ENCODE results near the gene PGP. TPM values are rescaled to one million over a fixed set of nuclear protein-coding genes. Genes with fewer than 3 reads are reported as not detected.
"Not testable (repeated sequence)": the region's sequence is repeated elsewhere in the genome, so short reads cannot be mapped to it uniquely, and the experiment has no call there.

The PGP gene
- total RNA-seq, 2 experiments from 2014 or later: 24.2 to 24.5 TPM

- Mint-ChIP-seq H3K27ac (no peak overlapping the region), H3K9me3 (no peaks in the 10 kb centered on the region), H3K27me3 (no peaks in the 10 kb centered on the region), H3K4me3 (no peak overlapping the region), H3K36me3 (no peaks in the 10 kb centered on the region), H3K4me1 (no peaks in the 10 kb centered on the region)
- DNase-seq: no peak
Measured at GRCh38 chr16:2243031-2243528, 28.4 kb upstream of the PGP start.

GRCh38 chr16:2242598-2242997, 28.0 kb upstream of the PGP start:
- H3K4me3 Mint-ChIP-seq: no peak overlapping the region
- H3K27ac Mint-ChIP-seq: no peak overlapping the region
- H3K36me3 Mint-ChIP-seq: no peaks in the 10 kb centered on the region
- H3K27me3 Mint-ChIP-seq: no peaks in the 10 kb centered on the region
- DNase-seq: no peak
- H3K9me3 Mint-ChIP-seq: no peaks in the 10 kb centered on the region
- no peaks in the 10 kb centered on the region for H3K4me1 Mint-ChIP-seq

GRCh38 chr16:2240331-2240730, 25.7 kb upstream of the PGP start:
- not testable (repeated sequence) for H3K4me3 Mint-ChIP-seq

DNA sequence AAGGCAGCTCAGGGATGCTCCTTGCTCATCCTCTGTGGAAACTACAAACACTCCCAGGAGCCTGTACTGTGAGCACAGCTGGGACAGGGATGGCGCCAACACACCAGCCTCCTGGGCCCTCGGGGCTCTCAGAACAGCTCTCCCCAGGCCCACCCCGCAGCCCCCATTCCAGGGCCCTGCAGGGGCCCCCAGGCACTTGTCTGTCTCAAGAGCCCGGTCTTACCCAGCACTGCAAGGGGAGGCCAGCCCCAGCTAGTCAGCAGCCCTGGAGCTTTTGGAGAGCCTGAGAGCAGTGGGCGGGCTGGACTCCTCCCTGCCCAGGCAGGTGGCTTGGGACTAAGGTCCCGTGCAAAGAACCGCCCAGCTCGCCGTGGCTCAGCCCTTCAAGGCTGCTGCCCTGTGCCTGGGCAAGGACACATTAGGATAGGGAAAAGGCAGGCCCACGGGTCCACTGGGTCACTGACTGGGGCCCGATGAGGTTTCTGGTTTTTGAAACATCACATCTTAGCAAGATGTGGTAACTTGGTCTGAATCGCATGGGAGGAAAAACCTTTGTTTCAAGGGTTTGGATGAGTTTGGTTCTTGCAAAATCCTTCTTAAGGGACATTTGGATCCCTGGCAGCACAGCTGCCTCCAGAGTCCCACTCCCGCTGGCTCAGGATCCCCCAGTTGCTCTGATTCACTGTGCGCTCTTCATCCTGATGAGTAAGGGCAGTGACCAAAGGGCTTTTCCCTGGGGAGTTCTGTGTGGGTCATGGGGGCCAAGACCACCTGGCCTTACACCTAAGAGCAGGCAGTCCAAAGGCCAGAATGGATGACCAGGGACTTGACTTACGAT, 24.4 kb upstream of the PGP start:
- no peaks in the 10 kb centered on the region for H3K4me1 Mint-ChIP-seq
- H3K9me3 Mint-ChIP-seq: no peaks in the 10 kb centered on the region
- H3K27me3 Mint-ChIP-seq: peaks cover 4% of the 10 kb centered on the region
- H3K4me3 Mint-ChIP-seq: no peak overlapping the region
- H3K27ac Mint-ChIP-seq: no peak overlapping the region
- no peaks in the 10 kb centered on the region for H3K36me3 Mint-ChIP-seq
- DNase-seq: no peak

More at GRCh38 chr16:2240331-2240730, 25.7 kb upstream of the PGP start:
- H3K36me3 Mint-ChIP-seq, H3K27me3 Mint-ChIP-seq, DNase-seq, H3K27ac Mint-ChIP-seq, H3K9me3 Mint-ChIP-seq, H3K4me1 Mint-ChIP-seq: not testable (repeated sequence)

GRCh38 chr16:2238150-2238837, 23.7 kb upstream of the PGP start:
- DNase-seq: no peak
- H3K4me1 Mint-ChIP-seq: no peaks in the 10 kb centered on the region
- no peak overlapping the region for H3K27ac Mint-ChIP-seq
- peaks cover 3% of the 10 kb centered on the region for H3K36me3 Mint-ChIP-seq
- H3K27me3 Mint-ChIP-seq: peaks cover 4% of the 10 kb centered on the region
- H3K4me3 Mint-ChIP-seq: no peak overlapping the region
- H3K9me3 Mint-ChIP-seq: no peaks in the 10 kb centered on the region

GRCh38 chr16:2237493-2238149, 23.0 kb upstream of the PGP start:
- H3K4me1 Mint-ChIP-seq: no peaks in the 10 kb centered on the region
- no peak overlapping the region for H3K27ac Mint-ChIP-seq
- no peak overlapping the region for H3K4me3 Mint-ChIP-seq
- DNase-seq: no peak
- H3K9me3 Mint-ChIP-seq: no peaks in the 10 kb centered on the region
- H3K36me3 Mint-ChIP-seq: peaks cover 3% of the 10 kb centered on the region
- peaks cover 4% of the 10 kb centered on the region for H3K27me3 Mint-ChIP-seq

GRCh38 chr16:2237102-2237482, 22.5 kb upstream of the PGP start:
- DNase-seq: no peak
- Mint-ChIP-seq H3K27ac (no peak overlapping the region), H3K4me1 (no peaks in the 10 kb centered on the region), H3K9me3 (no peaks in the 10 kb centered on the region), H3K4me3 (no peak overlapping the region), H3K27me3 (peaks cover 4% of the 10 kb centered on the region), H3K36me3 (peaks cover 3% of the 10 kb centered on the region)

- DNase-seq: no peak
- Mint-ChIP-seq H3K4me3 (no peak within 1 kb of the TSS), H3K4me1 (no peaks in the 10 kb centered on the region), H3K9me3 (no peaks in the 10 kb centered on the region), H3K27ac (no peak within 1 kb of the TSS), H3K36me3 (peaks cover 7% of the 10 kb centered on the region), H3K27me3 (peaks cover 4% of the 10 kb centered on the region)
Measured at GRCh38 chr16:2236337-2237101, 21.9 kb upstream of the PGP start, which contains the start of gene DNASE1L2. Gene DNASE1L2 (plus strand): TSS chr16:2236444. CDS start chr16:2236817, 373 bp downstream.

- Mint-ChIP-seq H3K9me3 (no peaks in the 10 kb centered on the region), H3K4me3 (no peak overlapping the region), H3K36me3 (peaks cover 7% of the 10 kb centered on the region), H3K4me1 (no peaks in the 10 kb centered on the region), H3K27me3 (peaks cover 4% of the 10 kb centered on the region), H3K27ac (no peak overlapping the region)
- DNase-seq: no peak
Measured at GRCh38 chr16:2235695-2236336, 21.2 kb upstream of the PGP start.

DNA sequence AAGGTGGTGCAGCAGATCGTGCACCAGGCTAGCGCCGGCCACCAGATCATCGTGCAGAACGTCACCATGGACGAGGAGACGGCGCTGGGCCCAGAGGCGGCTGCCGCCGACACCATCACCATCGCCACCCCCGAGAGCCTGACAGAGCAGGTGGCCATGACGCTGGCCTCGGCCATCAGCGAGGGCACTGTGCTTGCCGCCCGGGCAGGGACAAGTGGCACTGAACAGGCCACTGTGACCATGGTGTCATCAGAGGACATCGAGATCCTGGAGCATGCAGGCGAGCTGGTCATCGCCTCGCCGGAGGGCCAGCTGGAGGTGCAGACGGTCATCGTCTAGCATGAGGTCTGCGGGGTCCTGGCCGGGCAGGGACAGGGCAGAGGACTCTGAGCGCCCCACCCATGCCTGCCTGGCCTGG, 20.6 kb upstream of the PGP start:
- Mint-ChIP-seq H3K27me3 (peaks cover 4% of the 10 kb centered on the region), H3K27ac (no peak overlapping the region), H3K36me3 (peaks cover 7% of the 10 kb centered on the region), H3K4me3 (no peak overlapping the region), H3K9me3 (no peaks in the 10 kb centered on the region), H3K4me1 (no peaks in the 10 kb centered on the region)
- DNase-seq: no peak

DNA sequence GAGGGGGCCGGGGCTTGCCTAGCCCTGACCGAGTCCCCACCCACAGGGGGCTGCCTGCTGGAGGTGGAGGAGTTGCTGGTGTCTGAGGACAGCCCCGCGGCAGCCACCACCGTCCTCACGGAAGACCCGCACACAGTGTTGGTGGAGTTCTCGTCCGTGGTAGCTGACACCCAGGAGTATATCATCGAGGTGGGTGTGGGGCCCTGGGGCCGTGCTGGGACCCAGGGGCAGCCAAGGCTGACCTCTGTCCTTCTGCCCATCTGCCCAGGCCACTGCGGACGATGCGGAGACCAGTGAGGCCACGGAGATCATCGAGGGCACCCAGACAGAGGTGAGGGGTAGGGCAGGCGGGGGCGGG, 20.2 kb upstream of the PGP start:
- H3K27me3 Mint-ChIP-seq: peaks cover 4% of the 10 kb centered on the region
- H3K4me1 Mint-ChIP-seq: no peaks in the 10 kb centered on the region
- H3K36me3 Mint-ChIP-seq: peaks cover 11% of the 10 kb centered on the region
- H3K9me3 Mint-ChIP-seq: no peaks in the 10 kb centered on the region
- H3K4me3 Mint-ChIP-seq: no peak overlapping the region
- DNase-seq: no peak
- no peak overlapping the region for H3K27ac Mint-ChIP-seq

DNA sequence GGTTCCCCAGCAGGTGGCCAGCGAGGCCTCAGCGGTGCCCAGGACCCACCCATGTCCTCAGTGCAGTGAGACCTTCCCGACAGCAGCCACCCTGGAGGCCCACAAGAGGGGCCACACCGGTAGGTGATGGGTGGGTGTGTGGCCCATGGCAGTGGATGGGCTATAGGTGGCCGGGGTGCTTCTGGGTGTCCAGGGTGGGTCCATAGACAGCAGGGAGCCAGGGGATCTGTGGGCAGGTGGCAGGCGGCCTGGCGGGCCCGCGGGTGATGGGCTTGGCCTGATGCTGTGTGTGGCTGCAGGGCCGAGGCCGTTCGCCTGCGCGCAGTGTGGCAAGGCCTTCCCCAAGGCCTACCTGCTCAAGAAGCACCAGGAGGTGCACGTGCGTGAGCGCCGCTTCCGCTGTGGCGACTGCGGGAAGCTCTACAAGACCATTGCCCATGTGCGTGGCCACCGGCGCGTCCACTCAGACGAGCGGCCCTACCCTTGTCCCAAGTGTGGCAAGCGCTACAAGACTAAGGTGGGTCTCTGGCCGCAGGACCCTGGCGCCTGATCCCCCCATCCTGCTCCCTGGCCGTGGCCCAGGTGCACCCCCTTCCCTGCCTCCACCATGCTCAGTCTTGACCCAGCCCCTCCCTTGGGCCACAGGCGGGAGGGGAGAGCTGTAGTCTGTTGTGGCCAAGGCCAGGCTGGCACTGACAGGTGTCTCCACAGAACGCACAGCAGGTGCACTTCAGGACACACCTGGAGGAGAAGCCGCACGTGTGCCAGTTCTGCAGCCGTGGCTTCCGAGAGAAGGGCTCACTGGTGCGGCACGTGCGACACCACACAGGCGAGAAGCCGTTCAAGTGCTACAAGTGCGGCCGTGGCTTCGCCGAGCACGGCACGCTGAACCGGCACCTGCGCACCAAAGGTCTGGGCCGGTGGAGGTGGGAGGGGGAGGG, 19.5 kb upstream of the PGP start:
- H3K36me3 Mint-ChIP-seq: peaks cover 11% of the 10 kb centered on the region
- H3K27me3 Mint-ChIP-seq: peaks cover 4% of the 10 kb centered on the region
- DNase-seq: no peak
- no peaks in the 10 kb centered on the region for H3K9me3 Mint-ChIP-seq
- no peak overlapping the region for H3K4me3 Mint-ChIP-seq
- no peak overlapping the region for H3K27ac Mint-ChIP-seq
- H3K4me1 Mint-ChIP-seq: no peaks in the 10 kb centered on the region

- no peak for DNase-seq
- no peak overlapping the region for H3K27ac Mint-ChIP-seq
- no peaks in the 10 kb centered on the region for H3K9me3 Mint-ChIP-seq
- H3K36me3 Mint-ChIP-seq: peaks cover 12% of the 10 kb centered on the region
- no peak overlapping the region for H3K4me3 Mint-ChIP-seq
- no peaks in the 10 kb centered on the region for H3K4me1 Mint-ChIP-seq
- H3K27me3 Mint-ChIP-seq: peaks cover 4% of the 10 kb centered on the region
Measured at GRCh38 chr16:2233046-2233775, 18.6 kb upstream of the PGP start.
